HK-2 (cell line): Measurements from ENCODE around the gene C20orf144.
"Not testable (repeated sequence)": the region's sequence is repeated elsewhere in the genome, so short reads cannot be mapped to it uniquely, and the experiment has no call there.

ENCODE experiments used
- DNase-seq: peaks from one replicate; pipeline ENCODE4 v3.0.0-alpha.2; 2018; ENCODE audit not compliant: unreplicated experiment

The C20orf144 gene

GRCh38 chr20:33693741-33694638 is 31.9 kb downstream of the C20orf144 start:
- DNase-seq = no peak

DNA sequence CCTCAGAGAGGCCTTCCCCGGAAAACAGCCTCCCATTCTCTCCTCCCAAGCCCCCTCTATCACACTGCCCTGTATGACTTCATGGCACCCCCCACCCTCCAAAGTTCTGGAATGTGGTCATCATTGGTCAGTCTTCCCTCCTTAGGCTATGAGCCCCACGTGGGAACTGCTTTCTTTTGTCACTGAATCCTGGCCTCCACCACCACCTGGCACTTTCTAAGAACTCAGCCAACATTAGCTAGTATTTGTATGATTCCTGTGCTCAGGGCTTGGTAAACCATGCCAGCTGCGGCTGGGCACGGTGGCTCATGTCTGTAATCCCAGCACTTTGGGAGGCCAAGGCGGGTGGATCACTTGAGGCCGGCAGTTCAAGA is 32.5 kb downstream of the C20orf144 start:
- DNase-seq = no peak

DNA sequence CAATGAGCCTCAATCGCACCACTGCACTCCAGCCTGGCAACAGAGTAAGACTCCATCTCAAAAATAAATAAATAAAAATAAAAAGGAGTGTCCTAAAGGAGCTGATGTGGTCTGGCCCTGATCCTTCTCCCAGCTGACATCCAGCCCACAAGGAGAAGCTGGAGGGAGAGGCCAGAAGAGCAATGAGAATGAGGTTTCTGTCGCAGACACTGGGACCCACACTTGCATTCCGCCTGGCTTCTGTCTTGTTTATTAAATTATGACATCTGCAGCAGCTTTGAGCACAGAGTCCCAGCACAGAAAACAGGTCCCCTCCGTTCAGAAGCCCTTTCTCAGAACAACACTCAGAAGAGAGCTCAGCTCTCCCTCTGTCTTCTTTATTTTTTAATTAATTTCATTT is 34.3 kb downstream of the C20orf144 start:
- DNase-seq = no peak

GRCh38 chr20:33697129-33697528 is 35.0 kb downstream of the C20orf144 start:
- DNase-seq = no peak

- DNase-seq = not testable (repeated sequence)
Observed at GRCh38 chr20:33698966-33699365, 36.8 kb downstream of the C20orf144 start.

DNA sequence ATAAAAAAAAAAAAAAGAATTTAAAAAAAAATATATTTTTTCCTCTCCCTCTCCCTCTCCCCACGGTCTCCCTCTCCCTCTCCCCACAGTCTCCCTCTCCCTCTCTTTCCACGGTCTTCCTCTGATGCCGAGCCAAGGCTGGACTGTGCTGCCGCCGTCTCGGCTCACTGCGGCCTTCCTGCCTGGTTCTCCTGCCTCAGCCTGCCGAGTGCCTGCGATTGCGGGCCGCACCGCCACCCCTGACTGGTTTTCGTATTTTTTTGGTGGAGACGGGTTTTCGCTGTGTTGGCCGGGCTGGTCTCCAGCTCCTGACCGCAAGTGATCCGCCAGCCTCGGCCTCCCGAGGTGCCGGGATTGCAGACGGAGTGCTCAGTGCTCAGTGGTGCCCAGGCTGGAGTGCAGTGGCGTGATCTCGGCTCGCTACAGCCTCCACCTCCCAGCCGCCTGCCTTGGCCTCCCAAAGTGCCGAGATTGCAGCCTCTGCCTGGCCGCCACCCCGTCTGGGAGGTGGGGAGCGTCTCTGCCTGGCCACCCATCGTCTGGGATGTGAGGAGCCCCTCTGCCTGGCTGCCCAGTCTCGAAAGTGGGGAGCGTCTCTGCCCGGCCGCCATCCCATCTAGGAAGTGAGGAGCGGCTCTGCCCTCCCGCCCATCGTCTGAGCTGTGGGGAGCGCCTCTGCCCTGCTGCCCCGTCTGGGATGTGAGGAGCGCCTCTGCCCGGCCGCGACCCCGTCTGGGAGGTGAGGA is 38.7 kb downstream of the C20orf144 start:
- DNase-seq = not testable (repeated sequence)

GRCh38 chr20:33701629-33702450 is 39.7 kb downstream of the C20orf144 start:
- DNase-seq = no peak

- no peak for DNase-seq
Observed at GRCh38 chr20:33702861-33703260, 40.7 kb downstream of the C20orf144 start.

DNA sequence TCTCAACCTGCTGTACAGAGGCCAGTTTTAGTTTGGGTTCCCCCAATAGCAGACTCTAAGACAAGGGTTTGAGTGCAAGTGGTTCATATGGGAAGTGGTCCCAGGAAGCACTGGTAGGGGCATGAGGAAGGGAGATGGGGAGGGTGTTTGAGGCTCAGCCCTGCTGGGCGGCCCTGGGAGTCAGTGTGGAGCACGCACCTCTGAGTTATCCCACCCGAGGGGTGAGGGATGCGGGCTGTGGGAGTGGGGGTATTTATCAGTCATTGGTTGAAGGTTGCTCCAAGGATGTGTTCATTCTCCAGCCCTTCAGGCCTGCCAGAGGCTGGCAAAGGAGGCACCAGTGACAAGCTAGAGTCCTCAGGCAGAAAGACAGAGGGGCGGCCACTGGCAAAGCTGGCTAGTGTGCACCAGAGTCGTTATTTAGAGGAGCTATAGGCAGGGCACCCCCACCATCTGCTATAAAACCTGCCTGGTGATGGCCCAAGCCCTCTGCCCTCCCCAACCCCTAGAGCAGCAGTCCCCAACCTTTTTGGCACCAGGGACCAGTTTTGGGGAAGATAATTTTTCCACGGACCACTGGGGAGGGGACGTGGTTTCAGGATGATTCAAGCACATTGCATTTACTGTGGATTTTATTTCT is 41.5 kb downstream of the C20orf144 start:
- no peak for DNase-seq

DNA sequence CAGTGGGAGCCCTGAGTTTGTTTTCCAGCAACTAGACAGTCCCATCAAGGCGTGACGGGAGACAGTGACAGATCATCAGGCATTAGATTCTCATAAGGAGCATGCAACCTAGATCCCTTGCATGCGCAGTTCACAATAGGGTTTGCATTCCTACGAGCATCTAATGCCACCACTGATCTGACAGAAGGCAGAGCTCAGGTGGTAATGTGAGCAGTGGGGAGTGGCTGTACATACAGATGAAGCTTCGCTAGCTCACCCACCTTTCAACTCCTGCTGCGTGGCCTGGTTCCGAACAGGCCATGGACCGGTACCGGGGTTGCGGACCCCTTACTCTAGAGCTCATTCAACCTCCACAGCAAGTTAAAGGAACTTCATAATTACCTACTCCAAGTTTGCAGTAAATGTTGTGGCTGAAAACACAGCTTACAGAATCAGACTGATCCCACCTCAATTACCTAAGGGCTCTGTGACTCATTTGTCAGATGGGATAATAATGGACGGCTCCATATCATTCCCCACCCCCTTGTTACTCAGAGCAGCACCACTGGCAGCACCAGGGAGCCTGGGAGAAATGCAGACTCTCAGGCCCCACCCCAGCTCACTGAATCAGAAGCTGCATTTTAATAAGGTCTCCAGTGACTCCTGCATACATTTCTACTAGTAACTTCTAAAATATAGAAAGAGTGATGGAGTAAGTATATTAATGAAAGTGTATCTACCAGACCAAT is 42.2 kb downstream of the C20orf144 start:
- DNase-seq = no peak

DNA sequence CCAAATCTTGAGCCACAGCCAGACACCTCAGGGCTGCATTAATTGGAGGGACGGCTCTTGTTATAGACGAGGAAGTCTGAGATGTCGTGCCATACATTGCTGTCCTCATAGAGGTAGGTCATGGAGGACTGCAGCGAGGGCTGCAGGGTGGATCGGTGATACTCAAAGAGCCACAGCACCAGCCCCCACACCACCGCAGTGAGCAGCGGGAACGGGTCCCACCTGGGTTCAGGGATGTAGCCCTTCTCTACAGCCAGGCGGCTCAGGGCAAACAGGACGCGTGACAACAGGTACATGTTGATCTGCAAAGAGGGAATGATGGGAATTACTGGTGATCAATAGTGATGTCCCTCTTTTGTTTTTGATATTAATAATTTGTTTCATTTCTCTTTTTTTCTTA is 45.5 kb downstream of the C20orf144 start:
- DNase-seq = no peak

DNA sequence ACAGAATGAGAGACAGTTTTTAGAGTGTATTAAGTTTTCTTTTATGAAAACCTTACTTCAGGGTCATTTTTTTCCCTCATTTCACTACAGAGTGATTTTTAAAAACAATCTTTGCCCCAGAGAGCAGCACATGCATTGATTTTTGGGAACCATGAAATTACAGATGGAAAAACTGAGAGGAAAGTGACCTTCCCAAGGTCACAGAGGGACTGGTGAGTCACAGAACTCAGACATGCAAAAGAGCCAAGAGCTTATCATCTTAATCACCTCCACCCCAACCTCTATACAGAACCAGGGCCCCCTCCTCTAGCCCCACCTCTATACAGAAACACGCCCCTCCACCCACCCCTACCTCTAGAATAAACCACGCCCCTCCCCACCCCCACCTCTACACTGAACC is 47.3 kb downstream of the C20orf144 start:
- DNase-seq = no peak

DNA sequence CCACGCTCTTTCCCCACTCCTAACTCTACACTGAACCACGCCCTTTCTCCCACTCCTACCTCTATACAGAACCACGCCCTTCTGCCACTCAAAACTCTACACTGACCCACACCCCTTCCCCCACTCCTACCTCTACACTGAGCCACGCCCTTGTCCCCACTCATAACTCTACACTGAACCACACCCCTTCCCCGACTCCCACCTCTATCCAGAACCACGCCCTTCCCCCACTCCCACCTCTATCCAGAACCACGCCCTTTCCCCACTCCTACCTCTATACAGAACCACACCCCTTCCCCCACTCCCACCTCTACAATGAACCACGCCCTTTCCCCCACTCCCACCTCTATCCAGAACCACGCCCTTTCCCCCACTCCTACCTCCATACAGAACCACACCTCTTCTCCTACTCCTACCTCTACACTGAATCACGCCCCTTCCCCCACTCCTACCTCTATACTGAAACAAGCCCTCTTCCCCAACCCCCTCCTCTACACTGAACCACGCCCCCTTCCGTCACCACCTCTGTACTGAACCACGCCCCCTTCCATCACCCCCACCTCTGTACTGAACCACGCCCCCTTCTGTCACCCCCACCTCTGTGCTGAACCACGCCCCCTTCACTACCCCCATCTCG is 47.9 kb downstream of the C20orf144 start:
- no peak for DNase-seq

DNA sequence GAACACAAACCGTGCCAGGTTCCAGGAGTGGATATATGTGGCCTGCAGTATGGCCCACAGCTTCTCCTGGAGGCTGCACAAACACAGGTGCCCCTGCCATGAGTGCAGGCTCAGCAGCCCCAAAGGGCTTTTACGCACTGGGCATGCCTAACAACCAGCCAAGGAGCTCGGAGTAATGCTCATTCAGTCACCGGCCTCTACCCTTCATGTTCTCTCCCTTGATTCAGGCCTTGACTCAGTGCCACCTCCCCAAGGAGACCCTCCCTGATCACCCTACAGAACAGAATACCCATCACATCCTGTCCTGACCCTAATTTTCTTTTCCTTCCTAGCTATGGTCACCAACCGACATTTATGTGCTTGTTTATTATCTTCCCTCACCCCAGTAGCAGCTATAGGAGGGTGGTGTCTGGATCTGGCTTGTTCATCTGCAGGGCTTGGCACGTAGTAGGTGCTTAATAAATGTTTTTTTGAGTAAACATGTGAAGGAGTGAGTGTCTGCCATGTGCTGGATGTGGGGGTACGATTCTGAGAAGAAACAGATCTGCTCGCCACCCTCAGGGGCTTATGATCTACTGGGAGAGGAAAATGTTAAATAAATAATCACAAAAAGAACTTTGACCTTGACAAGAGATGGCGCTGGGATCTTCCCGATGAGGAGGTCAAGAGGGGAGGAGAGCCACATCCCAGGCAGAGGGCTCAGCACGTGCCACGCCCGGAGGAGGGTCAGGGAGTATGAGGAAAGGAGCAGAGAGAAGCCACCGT is 48.7 kb downstream of the C20orf144 start:
- no peak for DNase-seq

DNA sequence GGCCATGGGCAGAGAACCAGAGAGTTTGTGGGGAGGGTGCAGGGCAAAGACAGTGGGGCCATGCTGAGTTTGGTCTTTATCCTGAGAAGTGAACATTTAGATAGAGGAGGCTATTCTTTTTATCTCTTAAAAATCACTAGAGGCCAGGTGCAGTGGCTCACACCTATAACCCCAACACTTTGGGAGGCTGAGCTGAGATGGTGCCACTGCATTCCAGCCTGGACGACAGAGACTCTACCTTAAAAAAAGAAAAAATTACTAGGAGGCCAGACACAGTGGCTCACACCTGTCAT is 49.3 kb downstream of the C20orf144 start:
- no peak for DNase-seq
